Astrocyte of the spinal cord (primary cell): ENCODE measurements around the gene BRPF3.
A peak's percentile ranks its signal among the peaks of the same experiment; 100 is the strongest.

ENCODE experiments used
- DNase-seq: peaks from one replicate; pipeline ENCODE4 v3.0.0; 2011; ENCODE audit warnings: low read depth, low spot score
- H3K4me3 ChIP-seq: 2 replicates; pipeline ENCODE4 v1.5.1; 2011; ENCODE audit warnings: low read depth, mild to moderate bottlenecking, low read length, moderate library complexity
- CTCF ChIP-seq: IDR thresholded peaks from 2 replicates; pipeline ENCODE4 v1.5.1; 2012; ENCODE audit warnings: low read depth, mild to moderate bottlenecking, low read length, inconsistent platforms
- in situ Hi-C: cut with HindIII; loops from 2 replicates; pipeline ENCODE4 v1.10.0; 2017; ENCODE audit warnings: low sequenced_read_pairs

The BRPF3 gene

GRCh38 chr6:36204068-36204753 lies 7.7 kb downstream of the BRPF3 start:
- in situ Hi-C loops = no loop called here
- no peak for DNase-seq
- no peak for TF ChIP-seq CTCF
- H3K4me3 ChIP-seq = no peak overlapping the region

- TF ChIP-seq CTCF = no peak
- no peak for DNase-seq
- in situ Hi-C loops = no loop called here
- H3K4me3 ChIP-seq = no peak overlapping the region
These were observed 10.6 kb downstream of the BRPF3 start for GRCh38 chr6:36207155-36207554.

GRCh38 chr6:36209606-36210005 lies 13.1 kb downstream of the BRPF3 start:
- no peak overlapping the region for H3K4me3 ChIP-seq
- no peak for DNase-seq
- TF ChIP-seq CTCF = no peak
- in situ Hi-C loops = no loop called here

GRCh38 chr6:36210182-36210581 lies 13.6 kb downstream of the BRPF3 start:
- in situ Hi-C loops = no loop called here
- no peak for DNase-seq
- TF ChIP-seq CTCF = no peak
- H3K4me3 ChIP-seq = no peak overlapping the region

- no peak for DNase-seq
- TF ChIP-seq CTCF = no peak
- in situ Hi-C loops = no loop called here
- H3K4me3 ChIP-seq = no peak overlapping the region
These were observed 14.5 kb downstream of the BRPF3 start for GRCh38 chr6:36210886-36211595.

- no peak overlapping the region for H3K4me3 ChIP-seq
- in situ Hi-C loops = no loop called here
- TF ChIP-seq CTCF = no peak
- DNase-seq = peak; percentile 45
These were observed 20.0 kb downstream of the BRPF3 start for GRCh38 chr6:36216559-36216958.
